Posterior vena cava (tissue), 2 donors: Measurements from ENCODE around the gene EPHB6. TPM values are rescaled to one million over a fixed set of nuclear protein-coding genes. Genes with fewer than 3 reads are reported as not detected.

Source experiments
- DNase-seq: peaks from one replicate; pipeline ENCODE4 v3.0.0-alpha.2; 2020; ENCODE audit warnings: low spot score
- intact Hi-C, 2 donors: fragments of 100-400 bp; cut with DNase I; formaldehyde crosslinking; loops; one replicate each; pipeline versions ENCODE4 v1.14.1 to v1.14.2; 2022 to 2023
- total RNA-seq, 2 donors: library from RNA; stranded (reverse); fragmentation: NEBNext Ultra II Directional; extraction: Animal tissue kit (Norgen Biotek cat#: 25700); gene quantifications; one replicate each; pipeline ENCODE4 v1.2.1, GENCODE V29; 2021
- donor health status: DM: yes; HTN: yes; CAD: no.
- donor health status: DM: yes; HTN: yes; CAD: no.

Gene EPHB6
- total RNA-seq, 2 donors from 2014 or later: 11.9 to 33.5 TPM

GRCh38 chr7:142859829-142860228, 5.0 kb downstream of the EPHB6 start:
- intact Hi-C loops: loop anchor here (10.0 kb wide), 2 partner anchors 135 to 355 kb away; no protein-coding TSS in a partner anchor
- no peak for DNase-seq

DNA sequence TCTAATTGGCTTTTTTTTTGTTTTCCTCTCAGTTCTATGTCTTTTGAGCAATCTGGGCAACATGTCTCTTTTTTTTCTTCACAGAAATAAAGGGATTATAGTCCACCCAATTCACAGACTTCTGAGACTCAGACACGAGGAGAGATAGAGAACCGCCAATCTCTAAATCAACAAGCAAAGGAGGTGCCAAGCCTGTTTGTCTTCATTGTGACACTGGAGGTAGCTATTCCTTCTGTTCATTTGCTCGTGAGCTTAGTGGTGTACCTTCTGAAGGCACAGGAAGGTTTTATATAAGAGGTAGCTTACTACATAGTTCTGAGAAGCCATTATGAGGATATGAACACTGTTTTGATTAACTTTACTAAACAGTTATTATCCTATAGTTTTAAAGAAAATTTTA, 6.1 kb downstream of the EPHB6 start:
- DNase-seq: no peak
- intact Hi-C loops: loop anchor here in 1 of 2 donors (10.0 kb wide), 1 partner anchor 134 kb away; no protein-coding TSS in a partner anchor

- no peak for DNase-seq
- intact Hi-C loops: loop anchor here in 1 of 2 donors (10.0 kb wide), 1 partner anchor 132 kb away; no protein-coding TSS in a partner anchor
Measured at GRCh38 chr7:142862351-142862750, 7.5 kb downstream of the EPHB6 start.

GRCh38 chr7:142862786-142863400, 8.0 kb downstream of the EPHB6 start:
- DNase-seq: no peak
- intact Hi-C loops: loop anchor here in 1 of 2 donors (10.0 kb wide), 1 partner anchor 132 kb away; no protein-coding TSS in a partner anchor

- no peak for DNase-seq
- intact Hi-C loops: loop anchor here in 1 of 2 donors (10.0 kb wide), 1 partner anchor 131 kb away; no protein-coding TSS in a partner anchor
Measured at GRCh38 chr7:142863891-142864685, 9.2 kb downstream of the EPHB6 start.

DNA sequence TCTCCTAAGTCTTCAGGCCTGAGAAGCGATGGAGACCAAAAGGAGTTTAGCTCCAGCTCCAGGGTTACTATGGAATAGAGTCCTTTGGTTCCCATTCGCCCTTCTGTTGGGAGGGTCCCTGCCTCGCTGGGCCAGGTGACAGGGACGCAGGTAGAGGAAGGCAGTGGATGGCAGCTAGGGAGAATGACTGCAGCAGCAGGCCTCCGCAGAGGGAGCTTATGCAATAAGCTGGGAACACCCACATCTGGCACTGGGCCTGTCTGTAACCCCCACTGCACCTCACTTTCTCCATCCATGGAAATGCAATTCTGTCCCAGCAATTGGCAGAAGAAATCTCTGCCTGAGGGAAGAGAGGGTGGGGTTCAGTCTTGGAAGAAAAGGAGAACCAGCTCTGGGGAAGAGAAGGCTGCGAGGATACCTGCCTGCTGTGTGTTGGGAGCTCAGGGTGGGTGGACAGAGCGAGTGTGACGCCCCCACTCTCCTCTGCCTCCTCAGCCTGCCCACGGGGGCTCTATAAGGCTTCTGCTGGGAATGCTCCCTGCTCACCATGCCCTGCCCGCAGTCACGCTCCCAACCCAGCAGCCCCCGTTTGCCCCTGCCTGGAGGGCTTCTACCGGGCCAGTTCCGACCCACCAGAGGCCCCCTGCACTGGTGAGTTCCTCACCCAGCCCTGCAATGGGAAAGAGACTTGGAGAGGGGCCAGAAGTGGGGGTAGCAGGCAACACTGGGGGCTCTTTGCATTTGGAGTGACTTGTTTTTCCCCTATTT, 10.3 kb downstream of the EPHB6 start:
- intact Hi-C loops: loop anchor here in 1 of 2 donors (5.0 to 10.0 kb wide), 2 partner anchors 130 to 983 kb away; no protein-coding TSS in a partner anchor
- DNase-seq: no peak

DNA sequence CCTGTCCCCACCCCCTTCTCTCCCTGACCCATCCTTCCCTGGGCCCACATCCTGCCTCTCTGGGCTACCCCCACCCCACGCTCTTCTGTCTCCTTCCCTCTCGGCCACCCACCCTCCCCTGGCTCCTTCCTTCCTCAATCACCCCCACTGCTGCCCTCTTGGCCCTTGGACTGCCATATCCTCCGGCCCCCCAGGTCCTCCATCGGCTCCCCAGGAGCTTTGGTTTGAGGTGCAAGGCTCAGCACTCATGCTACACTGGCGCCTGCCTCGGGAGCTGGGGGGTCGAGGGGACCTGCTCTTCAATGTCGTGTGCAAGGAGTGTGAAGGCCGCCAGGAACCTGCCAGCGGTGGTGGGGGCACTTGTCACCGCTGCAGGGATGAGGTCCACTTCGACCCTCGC, 10.9 kb downstream of the EPHB6 start:
- intact Hi-C loops: loop anchor here in 1 of 2 donors (5.0 to 10.0 kb wide), 2 partner anchors 129 to 983 kb away; no protein-coding TSS in a partner anchor
- no peak for DNase-seq

DNA sequence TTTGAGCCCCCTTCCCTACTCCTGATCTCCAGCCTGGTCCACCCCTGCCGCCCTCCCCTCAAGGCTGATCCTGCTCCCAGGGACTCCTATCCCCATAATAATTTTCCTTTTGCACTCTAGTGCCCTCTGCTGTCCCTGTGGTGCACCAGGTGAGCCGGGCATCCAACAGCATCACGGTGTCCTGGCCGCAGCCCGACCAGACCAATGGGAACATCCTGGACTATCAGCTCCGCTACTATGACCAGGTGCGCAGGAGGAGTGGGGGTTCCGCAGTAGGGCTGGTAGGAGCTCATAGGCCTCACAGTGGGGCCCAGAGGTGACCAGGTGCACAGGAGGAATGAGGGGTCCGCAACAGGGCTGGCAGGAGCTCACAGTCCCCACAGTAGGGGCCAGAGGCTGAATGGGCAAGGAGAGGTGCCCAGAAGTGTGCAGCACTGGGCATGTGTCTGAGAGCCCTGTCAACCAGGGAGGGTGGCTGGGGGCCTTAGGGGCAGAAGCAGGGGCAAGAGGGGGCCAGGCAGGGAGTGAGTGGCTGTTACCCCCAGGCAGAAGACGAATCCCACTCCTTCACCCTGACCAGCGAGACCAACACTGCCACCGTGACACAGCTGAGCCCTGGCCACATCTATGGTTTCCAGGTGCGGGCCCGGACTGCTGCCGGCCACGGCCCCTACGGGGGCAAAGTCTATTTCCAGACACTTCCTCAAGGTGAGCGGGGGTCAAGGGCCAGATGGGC, 11.7 kb downstream of the EPHB6 start:
- DNase-seq: no peak
- intact Hi-C loops: loop anchor here in 1 of 2 donors (5.0 to 10.0 kb wide), 2 partner anchors 128 to 984 kb away; no protein-coding TSS in a partner anchor

GRCh38 chr7:142867097-142867378, 12.2 kb downstream of the EPHB6 start:
- no peak for DNase-seq
- intact Hi-C loops: loop anchor here in 1 of 2 donors (5.0 to 10.0 kb wide), 2 partner anchors 128 to 985 kb away; no protein-coding TSS in a partner anchor

GRCh38 chr7:142867398-142868187, 12.7 kb downstream of the EPHB6 start:
- intact Hi-C loops: loop anchor here in 1 of 2 donors (5.0 to 10.0 kb wide), 2 partner anchors 127 to 985 kb away; no protein-coding TSS in a partner anchor

DNA sequence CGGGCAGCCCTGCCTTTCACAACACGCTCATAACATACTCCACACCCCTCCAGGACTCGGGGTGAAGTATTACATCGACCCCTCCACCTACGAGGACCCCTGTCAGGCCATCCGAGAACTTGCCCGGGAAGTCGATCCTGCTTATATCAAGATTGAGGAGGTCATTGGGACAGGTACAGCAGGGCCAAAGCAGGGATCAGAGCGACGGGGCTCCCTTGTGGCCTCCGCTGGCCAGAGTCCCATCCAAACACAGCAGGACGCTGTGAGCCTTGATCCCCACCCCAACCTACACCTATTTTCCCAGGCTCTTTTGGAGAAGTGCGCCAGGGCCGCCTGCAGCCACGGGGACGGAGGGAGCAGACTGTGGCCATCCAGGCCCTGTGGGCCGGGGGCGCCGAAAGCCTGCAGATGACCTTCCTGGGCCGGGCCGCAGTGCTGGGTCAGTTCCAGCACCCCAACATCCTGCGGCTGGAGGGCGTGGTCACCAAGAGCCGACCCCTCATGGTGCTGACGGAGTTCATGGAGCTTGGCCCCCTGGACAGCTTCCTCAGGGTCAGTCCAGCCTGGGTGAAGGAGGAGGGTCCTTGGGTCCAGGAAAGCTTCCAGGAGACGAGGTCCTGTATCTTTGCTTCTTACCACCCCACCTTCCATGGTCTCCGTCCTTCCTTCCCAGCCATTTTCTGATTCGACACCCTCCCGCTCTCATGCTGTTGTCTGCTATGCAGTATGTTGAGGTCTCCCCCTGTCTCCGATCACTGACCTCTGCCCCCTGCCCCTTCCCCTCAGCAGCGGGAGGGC, 13.5 kb downstream of the EPHB6 start:
- DNase-seq: no peak
- intact Hi-C loops: loop anchor here in 1 of 2 donors (5.0 to 10.0 kb wide), 2 partner anchors 126 to 986 kb away; no protein-coding TSS in a partner anchor

More at GRCh38 chr7:142867398-142868187, 12.7 kb downstream of the EPHB6 start:
- DNase-seq: no peak

GRCh38 chr7:142868986-142869415, 14.1 kb downstream of the EPHB6 start:
- intact Hi-C loops: loop anchor here in 1 of 2 donors (5.0 to 10.0 kb wide), 2 partner anchors 126 to 987 kb away; no protein-coding TSS in a partner anchor
- no peak for DNase-seq

DNA sequence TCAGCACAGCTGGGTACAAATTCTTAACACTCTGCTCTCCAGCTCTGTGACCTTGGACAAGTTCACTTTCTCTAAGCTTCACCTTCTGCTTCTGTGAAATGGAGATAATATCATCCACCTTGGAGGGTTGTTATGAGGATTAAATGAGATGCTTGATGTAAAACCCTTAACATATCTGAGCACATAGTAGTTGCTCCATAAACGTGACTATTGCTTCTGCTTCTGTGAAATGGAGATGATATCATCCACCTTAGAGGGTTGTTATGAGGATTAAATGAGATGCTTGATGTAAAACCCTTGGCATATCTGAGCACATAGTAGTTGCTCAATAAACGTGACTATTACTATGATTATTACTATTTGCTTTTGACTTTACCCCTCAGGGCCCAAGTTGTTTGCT, 14.6 kb downstream of the EPHB6 start:
- intact Hi-C loops: loop anchor here in 1 of 2 donors (5.0 to 10.0 kb wide), 2 partner anchors 125 to 987 kb away; no protein-coding TSS in a partner anchor
- DNase-seq: no peak

GRCh38 chr7:142870147-142870559, 15.3 kb downstream of the EPHB6 start:
- intact Hi-C loops: no loop called here

GRCh38 chr7:142870566-142871259, 15.8 kb downstream of the EPHB6 start:
- peak; percentile 48 for DNase-seq
- intact Hi-C loops: no loop called here

More at GRCh38 chr7:142870147-142870559, 15.3 kb downstream of the EPHB6 start:
- DNase-seq: no peak
